Progenitor cell of endocrine pancreas (in vitro differentiated cells): Measurements from ENCODE around the gene TAC4. TPM values are rescaled to one million over a fixed set of nuclear protein-coding genes. Genes with fewer than 3 reads are reported as not detected.

Experiments used
- DNase-seq: peaks from one replicate; pipeline ENCODE4 v3.0.0; 2021; ENCODE audit warnings: low spot score; ENCODE audit not compliant: unreplicated experiment
- H3K27ac Mint-ChIP-seq: 2 replicates; pipeline ENCODE4 v1.8.0; 2021; ENCODE audit warnings: mild to moderate bottlenecking, moderate library complexity, mixed read lengths
- H3K27me3 Mint-ChIP-seq: 2 replicates; pipeline ENCODE4 v1.8.0; 2021; ENCODE audit warnings: mixed read lengths
- H3K36me3 Mint-ChIP-seq: 2 replicates; pipeline ENCODE4 v1.8.0; 2022; ENCODE audit warnings: mixed read lengths; ENCODE audit not compliant: insufficient read depth
- H3K4me1 Mint-ChIP-seq: 2 replicates; pipeline ENCODE4 v1.8.0; 2021; ENCODE audit warnings: low read depth, mixed read lengths
- H3K4me3 Mint-ChIP-seq: 2 replicates; pipeline ENCODE4 v1.8.0; 2021; ENCODE audit warnings: low read depth, mild to moderate bottlenecking, moderate library complexity, mixed read lengths
- H3K9me3 Mint-ChIP-seq: 2 replicates; pipeline ENCODE4 v1.8.0; 2021; ENCODE audit warnings: low read depth, mixed read lengths
- CTCF ChIP-seq: fragments of 200-600 bp; sonication (generic); IDR thresholded peaks from one replicate; pipeline ENCODE4 v1.5.0; 2021; ENCODE audit warnings: antibody characterized with exemption, mild to moderate bottlenecking; ENCODE audit not compliant: unreplicated experiment
- total RNA-seq: library from RNA; stranded (reverse); gene quantifications from 2 replicates; pipeline ENCODE4 v1.2.1, GENCODE V29; 2021

Gene TAC4
- total RNA-seq, 1 donor from 2014 or later = not detected

GRCh38 chr17:49891694-49892389 lies 44.0 kb upstream of the TAC4 start:
- Mint-ChIP-seq H3K27me3 (peaks cover 48% of the 10 kb centered on the region), H3K9me3 (no peaks in the 10 kb centered on the region), H3K4me1 (peaks cover 16% of the 10 kb centered on the region), H3K4me3 (no peak overlapping the region), H3K27ac (no peak overlapping the region), H3K36me3 (no peaks in the 10 kb centered on the region)
- no peak for TF ChIP-seq CTCF
- DNase-seq = no peak

GRCh38 chr17:49891271-49891670 lies 43.4 kb upstream of the TAC4 start:
- H3K9me3 Mint-ChIP-seq = no peaks in the 10 kb centered on the region
- H3K27ac Mint-ChIP-seq = no peak overlapping the region
- no peaks in the 10 kb centered on the region for H3K36me3 Mint-ChIP-seq
- no peak for DNase-seq
- H3K27me3 Mint-ChIP-seq = peaks cover 46% of the 10 kb centered on the region
- H3K4me3 Mint-ChIP-seq = no peak overlapping the region
- no peak for TF ChIP-seq CTCF
- peaks cover 17% of the 10 kb centered on the region for H3K4me1 Mint-ChIP-seq

DNA sequence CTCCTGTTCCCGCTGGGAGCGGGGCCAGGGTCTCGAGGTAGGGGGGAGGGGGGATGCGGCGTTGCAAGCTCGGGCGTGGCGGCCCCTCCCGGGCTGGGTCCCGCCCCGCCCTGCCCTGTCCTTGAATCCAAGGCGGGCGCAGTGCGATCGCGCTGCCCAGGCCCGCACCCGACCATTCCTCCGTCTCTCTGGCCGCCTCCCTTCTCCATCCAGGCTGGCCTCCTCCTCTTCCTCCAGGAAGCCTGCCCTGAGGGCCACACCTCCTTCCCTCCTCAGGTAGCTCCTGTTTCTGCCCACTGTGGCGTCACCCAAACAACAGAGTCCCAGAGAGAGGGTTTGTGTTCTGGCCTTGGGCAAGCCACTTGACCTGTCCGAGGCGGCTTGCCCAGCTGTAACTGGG lies 43.0 kb upstream of the TAC4 start:
- H3K27ac Mint-ChIP-seq = no peak overlapping the region
- H3K36me3 Mint-ChIP-seq = no peaks in the 10 kb centered on the region
- H3K9me3 Mint-ChIP-seq = no peaks in the 10 kb centered on the region
- peaks cover 42% of the 10 kb centered on the region for H3K27me3 Mint-ChIP-seq
- DNase-seq = no peak
- no peak for TF ChIP-seq CTCF
- peaks cover 19% of the 10 kb centered on the region for H3K4me1 Mint-ChIP-seq
- no peak overlapping the region for H3K4me3 Mint-ChIP-seq

GRCh38 chr17:49890077-49890821 lies 42.4 kb upstream of the TAC4 start:
- H3K27me3 Mint-ChIP-seq = peaks cover 38% of the 10 kb centered on the region

More at GRCh38 chr17:49890077-49890821, 42.4 kb upstream of the TAC4 start:
- no peaks in the 10 kb centered on the region for H3K36me3 Mint-ChIP-seq
- TF ChIP-seq CTCF = no peak
- peaks cover 19% of the 10 kb centered on the region for H3K4me1 Mint-ChIP-seq
- H3K9me3 Mint-ChIP-seq = no peaks in the 10 kb centered on the region
- no peak overlapping the region for H3K4me3 Mint-ChIP-seq
- H3K27ac Mint-ChIP-seq = no peak overlapping the region
- DNase-seq = no peak
